Spleen (tissue), 7 donors: ENCODE measurements around the gene TMEM229B.

Experiments used
- CTCF ChIP-seq, 11 experiments: fragments of 200-600 bp in 7 of 11; fragments of 450-650 bp in 4 of 11; sonication (generic) in 4 of 11; IDR thresholded peaks in 8 of 11; conservative IDR thresholded peaks in 3 of 11; 1 replicate in 7 of 11; 2 replicates in 4 of 11; pipeline versions ENCODE4 v1.4.0 to v1.8.0; 2016 to 2021; ENCODE audit warnings: antibody characterized with exemption in 11 of 11, inconsistent platforms in 4 of 11, mild to moderate bottlenecking in 1 of 11
- POLR2A ChIP-seq, 3 donors: fragments of 450-650 bp; IDR thresholded peaks; one replicate each; pipeline ENCODE4 v1.5.1; 2017; ENCODE audit warnings: antibody characterized with exemption in 3 of 3, mild to moderate bottlenecking in 1 of 3
- donor health status: DM: no; HTN: no; CAD: no; lungs with moderate emphysema.
- donor health status: DM: no; HTN: no; CAD: no.
- donor health status: DM: no; HTN: no; CAD: no.

GRCh38 chr14:67517083-67517482 lies 28.6 kb upstream of the TMEM229B start:
- no peak for TF ChIP-seq POLR2A (IDR thresholded peaks at IDR 0.05)
- TF ChIP-seq CTCF (IDR thresholded peaks at IDR 0.05 in 8 of 11, conservative IDR thresholded peaks at IDR 0.05 in 3 of 11): no peak
